Fibroblast of skin of back (primary cell): ENCODE measurements around the gene GPAM.
"Not testable (repeated sequence)": the region's sequence is repeated elsewhere in the genome, so short reads cannot be mapped to it uniquely, and the experiment has no call there.

Source experiments
- DNase-seq: peaks from one replicate; pipeline ENCODE4 v3.0.0-alpha.2; 2013

Gene GPAM

DNA sequence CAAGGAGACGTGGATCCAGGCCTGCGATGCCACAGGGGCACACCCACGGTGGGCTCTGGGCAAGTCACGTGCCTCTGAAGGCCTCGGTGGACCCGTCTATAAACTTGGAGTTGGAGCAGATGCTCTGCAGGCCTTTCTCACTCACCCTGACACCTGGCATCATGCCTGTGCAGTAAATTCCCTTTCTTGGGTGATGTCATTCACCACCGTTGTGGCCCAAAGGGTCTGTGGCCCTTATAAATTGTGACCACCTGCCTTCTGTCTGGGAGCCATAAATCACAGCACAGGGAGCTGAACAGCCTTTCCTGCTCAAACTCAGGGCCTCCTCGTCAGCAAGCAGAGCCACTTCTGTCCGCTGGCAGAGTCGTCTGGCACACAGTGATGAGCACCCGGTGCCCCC is 52.2 kb downstream of the GPAM start:
- no peak for DNase-seq

DNA sequence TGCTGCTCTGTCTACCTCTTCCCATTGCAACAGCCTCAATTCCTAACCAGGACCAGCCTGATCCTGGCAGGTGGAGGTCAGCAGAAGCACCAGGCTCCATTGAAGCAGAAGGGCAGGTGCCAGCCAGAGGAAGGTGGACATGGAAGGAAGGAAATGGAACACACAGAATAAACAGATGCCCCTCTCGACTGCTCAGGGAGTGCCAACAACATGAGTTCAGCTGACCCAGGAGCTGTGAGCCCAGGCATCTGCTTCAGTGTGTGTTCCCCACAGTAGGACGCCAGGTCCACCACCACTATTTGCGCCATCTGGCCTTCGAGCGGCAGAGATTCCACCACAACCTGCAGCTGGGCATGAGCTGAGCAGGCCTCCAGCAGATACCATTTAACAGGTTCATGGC is 56.7 kb downstream of the GPAM start:
- no peak for DNase-seq

DNA sequence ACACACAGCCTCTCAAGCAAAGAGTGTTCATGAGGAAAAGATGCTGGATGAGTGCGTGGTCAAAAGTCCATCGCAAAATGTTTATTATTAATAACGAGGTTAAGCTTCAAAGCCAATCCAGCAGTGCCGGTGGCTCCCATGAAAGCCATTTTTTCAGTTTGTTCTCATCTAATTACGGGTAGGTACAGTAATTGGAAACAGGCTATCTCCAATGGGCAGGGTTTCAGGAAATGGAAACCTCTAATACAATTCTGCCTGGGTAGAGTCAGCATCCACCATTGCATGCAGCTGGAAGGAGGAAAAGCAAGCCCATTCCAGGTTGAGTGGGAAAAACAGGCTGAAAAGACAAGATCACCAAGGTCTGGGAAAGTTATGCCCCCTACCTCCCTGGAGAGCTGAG is 57.4 kb downstream of the GPAM start:
- no peak for DNase-seq

DNA sequence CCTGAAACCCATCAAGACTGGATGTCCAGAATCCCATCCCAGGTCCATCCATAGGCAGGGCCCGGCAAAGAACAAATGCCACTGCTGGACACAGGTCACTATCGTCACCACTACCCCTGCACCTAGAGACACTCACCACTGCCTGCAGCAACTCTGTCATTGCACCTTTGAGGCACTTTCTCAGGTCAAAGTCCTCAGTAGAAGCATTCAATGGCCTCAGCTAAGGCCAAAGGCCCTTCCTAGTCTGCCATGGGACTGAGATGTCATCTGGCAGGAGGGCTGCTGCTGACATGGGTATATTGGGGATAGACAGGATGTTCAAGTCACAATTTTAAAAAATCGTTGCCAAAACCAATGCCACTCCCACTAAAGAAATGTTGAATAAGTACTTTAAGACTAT is 58.7 kb downstream of the GPAM start:
- no peak for DNase-seq

DNA sequence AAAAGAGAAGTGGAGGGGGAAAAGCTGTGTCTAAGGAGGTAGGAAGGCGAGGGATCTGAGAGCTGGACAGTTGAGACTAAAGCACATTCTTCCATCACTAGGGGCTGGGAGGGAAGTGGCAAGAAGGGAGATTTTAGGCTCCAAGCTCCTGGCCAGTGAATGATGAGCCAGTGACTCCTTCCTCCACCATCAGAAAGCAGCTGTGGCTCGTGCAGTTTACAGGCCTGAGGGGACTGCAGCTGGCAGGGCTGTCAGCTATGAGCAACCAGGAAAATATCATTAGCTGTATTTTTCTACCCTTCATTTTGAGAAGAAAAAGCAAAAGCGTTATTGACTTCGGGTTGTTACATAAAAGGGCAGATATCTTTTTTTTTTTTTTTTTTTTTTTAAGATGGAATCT is 60.7 kb downstream of the GPAM start:
- no peak for DNase-seq

DNA sequence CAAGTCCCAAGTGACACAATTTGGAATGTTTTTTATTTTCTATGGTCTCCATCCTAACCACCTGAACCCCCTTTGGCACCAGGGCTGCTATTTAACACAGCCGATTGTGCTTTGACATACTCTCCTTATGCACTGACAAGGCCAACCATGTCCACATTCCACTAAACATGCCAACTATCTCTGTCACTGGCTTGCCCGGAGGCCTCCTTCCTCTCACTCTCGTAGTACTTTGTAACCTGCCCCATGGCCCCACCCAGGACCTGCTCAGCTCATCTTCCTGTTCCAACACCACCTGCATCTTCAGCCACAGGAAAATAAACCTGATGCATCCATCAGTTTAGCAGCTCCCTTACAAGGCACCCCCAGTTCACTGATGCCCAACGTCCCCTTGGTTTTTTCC is 63.1 kb downstream of the GPAM start:
- no peak for DNase-seq

DNA sequence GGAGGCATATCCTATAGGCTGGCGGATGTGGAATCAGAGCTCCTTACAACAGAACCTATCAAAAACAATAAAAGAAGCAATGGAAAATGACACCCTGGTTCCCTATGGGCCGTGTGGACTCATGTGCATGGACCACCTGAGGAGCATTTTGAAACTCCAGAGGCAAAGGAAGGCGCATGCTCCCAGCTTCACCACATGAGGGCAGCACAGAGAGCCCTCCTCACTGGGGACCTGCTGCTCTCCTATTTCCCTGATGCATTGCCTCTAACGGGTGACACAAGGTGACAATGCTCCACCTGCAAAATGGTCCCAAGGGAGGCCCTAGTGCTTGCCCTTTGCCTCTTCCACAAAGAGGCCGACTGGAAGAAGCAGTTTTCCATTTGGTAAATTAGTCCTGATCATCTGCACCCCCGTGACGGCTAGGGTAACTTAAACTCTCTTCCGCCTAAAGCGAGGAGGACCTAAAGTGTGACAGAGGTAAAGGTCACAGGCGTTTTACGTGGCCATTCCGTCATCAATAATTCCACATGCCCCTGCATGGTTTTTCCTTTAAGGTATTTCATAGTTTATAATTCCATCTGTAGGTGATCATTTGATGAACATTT is 67.7 kb downstream of the GPAM start:
- peak; percentile 32 for DNase-seq

DNA sequence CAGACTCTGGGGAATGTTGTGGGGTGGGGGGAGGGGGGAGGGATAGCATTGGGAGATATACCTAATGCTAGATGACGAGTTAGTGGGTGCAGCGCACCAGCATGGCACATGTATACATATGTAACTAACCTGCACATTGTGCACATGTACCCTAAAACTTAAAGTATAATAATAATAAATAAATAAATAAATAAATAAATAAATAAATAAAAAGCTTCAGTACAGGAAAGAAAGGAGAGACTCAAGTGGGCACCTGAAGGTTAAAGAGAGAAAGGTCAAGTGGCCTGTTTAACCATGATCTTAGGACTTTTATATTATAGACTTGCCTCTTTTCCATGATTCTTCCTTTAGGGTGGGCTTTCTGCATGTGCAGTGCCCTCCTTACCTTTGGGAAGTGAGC is 73.8 kb downstream of the GPAM start:
- DNase-seq: not testable (repeated sequence)
